Sigmoid colon (tissue), 4 donors: ENCODE results near the gene NUP62CL.

ENCODE experiments used
- CTCF ChIP-seq, 4 experiments: fragments of 450-650 bp in 3 of 4; fragments of 200-600 bp in 1 of 4; IDR thresholded peaks; one replicate each; pipeline ENCODE4 v1.5.1; 2016 to 2019; ENCODE audit warnings: antibody characterized with exemption in 4 of 4, mild to moderate bottlenecking in 3 of 4, moderate library complexity in 2 of 4
- EP300 ChIP-seq, 4 donors: sonication (generic); formaldehyde crosslinking; IDR thresholded peaks; one replicate each; pipeline ENCODE4 v1.6.1; 2017; ENCODE audit warnings: antibody characterized with exemption in 4 of 4
- POLR2A ChIP-seq, 2 donors: fragments of 450-650 bp; IDR thresholded peaks; one replicate each; pipeline ENCODE4 v1.6.1; 2016; ENCODE audit warnings: antibody characterized with exemption in 2 of 2, mild to moderate bottlenecking in 2 of 2, moderate library complexity in 2 of 2

GRCh38 chrX:107206697-107207065 is 448 bp upstream of the NUP62CL start:
- no peak for TF ChIP-seq CTCF (IDR thresholded peaks at IDR 0.05)
- no peak for TF ChIP-seq POLR2A (IDR thresholded peaks at IDR 0.05)
- TF ChIP-seq EP300 (IDR thresholded peaks at IDR 0.05), result no peak
